ENCODE data around the gene ZNF784.

ZNF784 gene

GRCh38 chr19:55593096-55593772 lies 31.1 kb downstream of the ZNF784 start:
- DNase-seq (ENCODE audit: low read depth), result no peak
- H3K4me3 ChIP-seq (ENCODE audit: control insufficient read depth, low read depth, low read length), result no peak overlapping the region
- TF ChIP-seq, protein P1, sequence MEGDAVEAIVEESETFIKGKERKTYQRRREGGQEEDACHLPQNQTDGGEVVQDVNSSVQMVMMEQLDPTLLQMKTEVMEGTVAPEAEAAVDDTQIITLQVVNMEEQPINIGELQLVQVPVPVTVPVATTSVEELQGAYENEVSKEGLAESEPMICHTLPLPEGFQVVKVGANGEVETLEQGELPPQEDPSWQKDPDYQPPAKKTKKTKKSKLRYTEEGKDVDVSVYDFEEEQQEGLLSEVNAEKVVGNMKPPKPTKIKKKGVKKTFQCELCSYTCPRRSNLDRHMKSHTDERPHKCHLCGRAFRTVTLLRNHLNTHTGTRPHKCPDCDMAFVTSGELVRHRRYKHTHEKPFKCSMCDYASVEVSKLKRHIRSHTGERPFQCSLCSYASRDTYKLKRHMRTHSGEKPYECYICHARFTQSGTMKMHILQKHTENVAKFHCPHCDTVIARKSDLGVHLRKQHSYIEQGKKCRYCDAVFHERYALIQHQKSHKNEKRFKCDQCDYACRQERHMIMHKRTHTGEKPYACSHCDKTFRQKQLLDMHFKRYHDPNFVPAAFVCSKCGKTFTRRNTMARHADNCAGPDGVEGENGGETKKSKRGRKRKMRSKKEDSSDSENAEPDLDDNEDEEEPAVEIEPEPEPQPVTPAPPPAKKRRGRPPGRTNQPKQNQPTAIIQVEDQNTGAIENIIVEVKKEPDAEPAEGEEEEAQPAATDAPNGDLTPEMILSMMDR (conservative IDR thresholded peaks at IDR 0.05; ENCODE audit: control insufficient read depth, insufficient read depth, low read depth, low read length), result no peak

DNA sequence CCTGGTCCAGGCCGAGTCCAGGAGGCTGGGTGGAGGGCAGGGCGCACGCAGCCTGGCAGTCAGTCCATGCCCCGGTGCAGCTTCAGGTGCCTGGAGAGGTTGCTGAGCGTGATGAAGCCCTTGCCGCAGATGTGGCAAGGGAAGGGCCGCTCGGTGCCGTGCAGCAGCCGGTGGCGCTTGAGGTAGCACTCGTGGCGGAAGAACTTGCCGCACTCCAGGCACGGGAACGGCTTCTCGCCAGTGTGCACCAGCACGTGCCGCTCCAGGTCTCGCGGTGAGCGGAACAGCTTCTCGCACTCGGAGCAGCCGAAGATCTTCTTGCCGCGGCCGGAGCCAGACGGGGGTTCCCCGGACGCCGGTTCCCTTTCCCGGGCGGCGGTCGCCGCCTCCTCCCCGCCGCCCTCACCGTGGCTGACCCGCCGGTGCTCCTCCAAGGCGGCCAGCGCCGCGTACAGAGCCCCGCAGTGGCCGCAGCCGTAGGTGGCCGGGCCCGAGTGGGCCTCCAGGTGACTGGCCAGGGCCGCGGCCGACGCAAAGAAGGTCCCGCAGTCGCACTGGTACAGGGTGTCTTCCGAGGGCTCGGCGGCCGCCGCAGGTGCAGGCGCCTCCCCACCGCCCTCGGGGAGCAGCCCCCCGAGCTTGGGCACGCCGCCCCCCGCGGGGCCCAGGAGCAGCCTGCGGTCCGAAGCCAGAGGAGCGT lies 31.8 kb downstream of the ZNF784 start:
- TF ChIP-seq, protein P1 (conservative IDR thresholded peaks at IDR 0.05; ENCODE audit: control insufficient read depth, insufficient read depth, low read depth, low read length), result no peak
- no peak for DNase-seq (ENCODE audit: low read depth)
- H3K4me3 ChIP-seq (ENCODE audit: control insufficient read depth, low read depth, low read length), result no peak overlapping the region

GRCh38 chr19:55591555-55591954 lies 32.8 kb downstream of the ZNF784 start:
- no peak for DNase-seq (ENCODE audit: low read depth)
- H3K4me3 ChIP-seq (ENCODE audit: control insufficient read depth, low read depth, low read length), result no peak overlapping the region
- TF ChIP-seq, protein P1 (conservative IDR thresholded peaks at IDR 0.05; ENCODE audit: control insufficient read depth, insufficient read depth, low read depth, low read length), result no peak

DNA sequence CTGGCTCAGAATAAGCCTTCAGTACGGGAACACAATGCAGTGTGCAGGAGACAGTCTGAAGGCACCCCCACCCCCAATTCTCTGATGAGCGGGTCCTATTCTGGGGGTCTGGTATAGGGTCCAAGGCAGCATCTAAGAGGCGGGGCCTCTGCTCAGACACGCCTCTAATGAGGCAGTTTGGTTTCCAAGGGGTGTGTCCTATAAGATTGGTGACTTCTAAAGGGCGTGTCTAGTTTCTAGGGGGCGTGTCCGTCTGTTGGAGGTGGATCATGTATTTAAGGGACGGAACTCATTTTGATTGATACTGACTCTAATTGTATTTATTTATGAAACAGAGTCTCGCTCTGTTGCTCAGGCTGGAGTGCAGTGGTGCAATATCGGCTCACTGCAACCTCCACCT lies 33.7 kb downstream of the ZNF784 start:
- no peak overlapping the region for H3K4me3 ChIP-seq (ENCODE audit: control insufficient read depth, low read depth, low read length)
- no peak for DNase-seq (ENCODE audit: low read depth)
- TF ChIP-seq, protein P1 (conservative IDR thresholded peaks at IDR 0.05; ENCODE audit: control insufficient read depth, insufficient read depth, low read depth, low read length), result no peak

DNA sequence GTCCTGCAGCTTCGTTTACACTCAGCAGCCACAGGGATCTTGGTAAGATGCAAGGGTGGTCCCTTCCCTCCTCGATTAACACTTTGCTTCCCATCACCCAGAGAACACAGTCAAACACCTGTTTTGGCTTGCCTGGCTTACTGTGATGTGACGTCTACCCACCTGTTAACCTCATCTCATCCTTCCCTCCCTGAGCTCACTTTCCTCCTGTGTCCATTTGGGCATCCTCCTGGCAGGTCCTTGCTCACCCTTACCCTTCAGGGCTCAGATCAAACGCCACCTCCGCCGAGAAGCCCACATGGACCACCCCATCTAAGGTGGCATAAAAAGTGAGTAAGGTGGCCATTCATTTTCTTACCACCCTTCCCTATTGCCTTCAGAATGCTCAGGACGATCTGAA lies 34.3 kb downstream of the ZNF784 start:
- TF ChIP-seq, protein P1 (conservative IDR thresholded peaks at IDR 0.05; ENCODE audit: control insufficient read depth, insufficient read depth, low read depth, low read length), result no peak
- no peak for DNase-seq (ENCODE audit: low read depth)
- H3K4me3 ChIP-seq (ENCODE audit: control insufficient read depth, low read depth, low read length), result no peak overlapping the region

DNA sequence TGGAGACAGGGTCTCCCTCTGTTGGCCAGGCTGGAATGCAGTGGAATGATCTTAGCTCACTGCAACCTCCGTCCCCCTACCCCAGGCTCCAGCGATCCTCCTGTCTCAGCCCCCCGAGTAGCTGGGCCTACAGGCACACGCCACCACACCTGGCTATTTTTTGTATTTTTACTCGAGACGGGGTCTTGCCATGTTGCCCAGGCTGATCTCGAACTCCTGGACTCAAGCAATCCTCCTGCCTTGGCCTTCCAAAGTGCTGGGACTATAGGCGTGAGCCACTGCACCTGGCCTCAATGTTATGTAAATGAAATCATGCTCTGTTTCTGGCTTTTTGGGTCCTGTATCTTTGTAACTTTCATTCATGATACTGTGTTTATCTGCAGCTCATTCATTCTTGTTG lies 35.6 kb downstream of the ZNF784 start:
- TF ChIP-seq, protein P1 (conservative IDR thresholded peaks at IDR 0.05; ENCODE audit: control insufficient read depth, insufficient read depth, low read depth, low read length), result no peak
- DNase-seq (ENCODE audit: low read depth), result no peak
- no peak overlapping the region for H3K4me3 ChIP-seq (ENCODE audit: control insufficient read depth, low read depth, low read length)

Data from fibroblast of mammary gland (primary cell).